Naive thymus-derived CD8-positive, alpha-beta T cell (primary cell): ENCODE measurements around the gene C17orf67. TPM values are rescaled to one million over a fixed set of nuclear protein-coding genes. Genes with fewer than 3 reads are reported as not detected.
A peak's percentile ranks its signal among the peaks of the same experiment; 100 is the strongest.

ENCODE experiments used
- ATAC-seq, 2 donors: fragments of 150-1000 bp; cut with Tn5 transposase in 1 of 2; sonication (Bioruptor Pico), chemical (Tn5 transposase) in 1 of 2; 1 replicate in 1 of 2; 2 replicates in 1 of 2; pipeline ENCODE4 v1.10.0; 2021; ENCODE audit warnings: mild to moderate bottlenecking in 2 of 2, moderate library complexity in 2 of 2
- POLR2A ChIA-PET: fragments of 350-600 bp; sonication (Branson Sonifier 250); formaldehyde crosslinking; loops from one replicate; lab custom pipeline; 2021; ENCODE audit warnings: antibody characterized with exemption; lab: Charles Lee
- DNase-seq, 10 donors: peaks; one replicate each; pipeline versions ENCODE4 v3.0.0 to v3.0.0-alpha.2; 2020 to 2022
- H3K27ac Mint-ChIP-seq, 10 donors: one replicate each; pipeline ENCODE4 v1.8.0; 2020 to 2022; ENCODE audit warnings: mild to moderate bottlenecking in 10 of 10, mixed read lengths in 10 of 10, moderate library complexity in 4 of 10, inconsistent platforms in 1 of 10
- H3K27me3 Mint-ChIP-seq, 5 donors: one replicate each; pipeline ENCODE4 v1.8.0; 2021 to 2022; ENCODE audit warnings: mixed read lengths in 5 of 5
- H3K36me3 Mint-ChIP-seq, 3 donors: one replicate each; pipeline ENCODE4 v1.8.0; 2020 to 2022; ENCODE audit warnings: mixed read lengths in 3 of 3, mild to moderate bottlenecking in 2 of 3, inconsistent platforms in 1 of 3
- H3K4me1 Mint-ChIP-seq, 4 donors: one replicate each; pipeline ENCODE4 v1.8.0; 2021 to 2022; ENCODE audit warnings: mixed read lengths in 4 of 4
- H3K4me3 Mint-ChIP-seq, 10 donors: one replicate each; pipeline ENCODE4 v1.8.0; 2020 to 2022; ENCODE audit warnings: mild to moderate bottlenecking in 10 of 10, mixed read lengths in 10 of 10, moderate library complexity in 6 of 10, inconsistent platforms in 1 of 10
- H3K9me3 Mint-ChIP-seq, 9 donors: one replicate each; pipeline ENCODE4 v1.8.0; 2020 to 2022; ENCODE audit warnings: mixed read lengths in 9 of 9, mild to moderate bottlenecking in 3 of 9, inconsistent platforms in 1 of 9, moderate library complexity in 1 of 9
- polyA plus RNA-seq, 3 donors: library from polyadenylated mRNA; unstranded; fragments of 300-500 nt; fragmentation: Illumina TruSeq; gene quantifications; one replicate each; pipeline ENCODE4 v1.2.3, GENCODE V29; 2021
- total RNA-seq, 8 experiments: library from RNA in 2 of 8; stranded (reverse) in 2 of 8; gene quantifications; one replicate each; pipeline ENCODE4 v1.2.3 and lab custom pipeline; 2021 to 2026

Gene C17orf67
- total and polyA plus RNA-seq, 5 experiments from 2014 or later, result 1.5 to 9.5 (median 2.2) TPM

DNA sequence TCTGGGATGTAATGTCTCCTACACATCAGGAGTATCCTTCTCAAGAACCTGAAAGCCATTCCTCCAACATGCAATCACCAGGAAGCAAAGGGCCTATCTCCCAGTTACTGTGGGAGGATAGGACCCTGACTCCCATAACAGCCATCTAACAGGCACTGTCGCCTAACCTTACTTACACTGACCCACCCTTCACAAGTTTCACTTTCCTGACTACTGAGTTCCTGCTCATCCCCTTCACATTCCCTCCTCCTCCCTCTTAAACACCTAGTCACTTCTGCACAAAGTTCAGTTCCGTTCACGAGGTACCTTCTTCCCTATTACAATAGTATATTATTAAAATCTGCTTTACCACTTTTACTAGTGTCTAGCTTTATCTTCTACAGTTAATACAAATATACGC, 1.3 kb downstream of the C17orf67 start:
- DNase-seq, result no peak
- peak overlapping the region; percentile 67 to 96 (median 88) for H3K4me3 Mint-ChIP-seq
- peaks cover 0 to 39% (median 8%) of the 10 kb centered on the region in 3 donors for H3K36me3 Mint-ChIP-seq
- H3K27ac Mint-ChIP-seq, result peak overlapping the region in 9 of 10 donors; percentile 29 to 97 (median 83)
- POLR2A ChIA-PET, result interaction anchor here (0.6 to 3.1 kb wide), 5 partner anchors 10 to 252 kb away, joined by 3 to 18 read pairs (median 5); partner anchors contain the start of genes AKAP1, NOG and TRIM25
- H3K9me3 Mint-ChIP-seq, result no peaks in the 10 kb centered on the region
- no peak for ATAC-seq
- H3K27me3 Mint-ChIP-seq, result no peaks in the 10 kb centered on the region
- H3K4me1 Mint-ChIP-seq, result peaks cover 27 to 61% (median 60%) of the 10 kb centered on the region in 4 donors

GRCh38 chr17:56831369-56832095, 2.2 kb downstream of the C17orf67 start:
- ATAC-seq (no peak), DNase-seq (no peak)
- Mint-ChIP-seq H3K4me1 (peaks cover 20 to 53% (median 52%) of the 10 kb centered on the region in 4 donors), H3K9me3 (no peaks in the 10 kb centered on the region), H3K27me3 (no peaks in the 10 kb centered on the region), H3K27ac (peak overlapping the region in 4 of 10 donors; percentile 48 to 84 (median 74)), H3K4me3 (peak overlapping the region in 8 of 10 donors; percentile 23 to 96 (median 76)), H3K36me3 (peaks cover 0 to 36% (median 6%) of the 10 kb centered on the region in 3 donors)
- POLR2A ChIA-PET, result no interaction called here

DNA sequence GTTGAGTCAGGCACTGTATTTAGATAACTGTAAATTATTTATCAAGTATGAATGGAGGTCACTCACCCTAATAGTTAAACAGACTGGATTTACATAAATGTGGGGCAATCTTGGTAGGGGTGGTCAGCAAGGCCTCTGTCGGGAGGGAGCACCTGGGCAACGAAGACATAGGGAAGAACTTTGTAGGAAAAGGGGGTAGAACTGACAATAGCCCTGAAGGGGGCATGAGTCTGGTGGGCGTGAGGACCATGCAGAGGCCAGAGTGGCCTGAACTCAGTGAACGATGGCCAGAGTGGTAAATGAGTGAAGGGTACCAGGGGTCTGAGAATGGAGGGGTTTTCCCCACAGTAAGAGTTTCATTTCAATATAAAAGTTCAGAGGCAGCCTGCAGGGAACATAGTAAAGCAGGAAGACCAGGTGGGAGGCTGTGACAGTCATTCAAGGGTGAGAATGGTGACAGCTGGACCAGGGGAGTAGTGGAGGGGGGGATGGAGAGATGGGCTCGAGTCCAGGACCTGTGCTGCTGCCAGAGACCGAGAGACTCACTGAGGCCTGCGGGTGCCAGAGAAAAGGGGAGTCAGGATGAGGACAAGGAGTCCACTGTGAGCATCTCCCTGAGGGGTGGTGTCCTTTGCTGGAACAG, 2.9 kb downstream of the C17orf67 start:
- DNase-seq (no peak), ATAC-seq (no peak)
- POLR2A ChIA-PET, result no interaction called here
- peaks cover 0 to 36% (median 6%) of the 10 kb centered on the region in 3 donors for H3K36me3 Mint-ChIP-seq
- H3K27me3 Mint-ChIP-seq, result no peaks in the 10 kb centered on the region
- H3K4me3 Mint-ChIP-seq, result peak overlapping the region in 8 of 10 donors; percentile 11 to 96 (median 45)
- peak overlapping the region in 4 of 10 donors; percentile 40 to 83 (median 61) for H3K27ac Mint-ChIP-seq
- H3K4me1 Mint-ChIP-seq, result peaks cover 18 to 49% (median 48%) of the 10 kb centered on the region in 4 donors
- no peaks in the 10 kb centered on the region for H3K9me3 Mint-ChIP-seq

DNA sequence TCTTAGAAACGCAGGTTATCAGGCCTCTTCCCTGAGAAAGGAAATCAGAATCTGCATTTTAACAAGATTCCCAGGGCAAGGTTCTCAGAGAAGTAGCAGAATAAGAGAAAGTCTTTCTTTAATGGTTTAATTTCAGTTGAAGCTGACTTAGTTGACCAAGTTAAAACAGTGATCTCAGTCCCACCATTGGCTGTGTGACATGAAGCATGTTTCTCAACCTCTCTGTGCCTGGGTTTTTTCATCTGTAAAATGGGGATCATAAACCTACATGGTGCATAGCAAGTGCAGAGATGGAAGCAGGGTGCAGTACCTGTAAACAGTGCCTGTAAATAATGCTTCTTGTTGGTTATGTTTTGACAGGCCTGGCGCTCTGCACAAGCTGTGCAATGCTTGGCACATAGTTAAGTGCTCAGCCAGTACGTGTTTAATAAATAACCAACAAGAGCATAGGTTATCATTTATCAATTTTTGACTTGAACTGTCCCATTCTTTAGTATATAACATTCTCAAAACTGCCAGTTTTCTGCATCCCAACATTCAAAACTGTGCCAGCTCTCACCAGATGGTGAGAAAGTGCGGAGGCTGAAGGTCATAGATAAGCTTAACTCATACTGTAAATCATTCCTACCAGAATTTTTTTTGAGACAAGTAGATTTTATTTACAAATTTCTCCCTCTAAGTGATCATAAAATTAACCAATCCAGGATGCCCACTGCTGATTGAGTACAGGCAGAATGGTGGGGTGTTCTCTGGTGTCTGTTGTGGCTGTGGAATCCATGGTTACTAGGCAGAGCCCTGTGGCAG, 6.9 kb downstream of the C17orf67 start:
- ATAC-seq, result no peak
- no peak overlapping the region for H3K4me3 Mint-ChIP-seq
- no peaks in the 10 kb centered on the region for H3K27me3 Mint-ChIP-seq
- H3K36me3 Mint-ChIP-seq, result peaks cover 0 to 44% (median 8%) of the 10 kb centered on the region in 3 donors
- H3K4me1 Mint-ChIP-seq, result peaks cover 11 to 28% (median 24%) of the 10 kb centered on the region in 4 donors
- peak overlapping the region in 1 of 10 donors; percentile 20 for H3K27ac Mint-ChIP-seq
- no peaks in the 10 kb centered on the region for H3K9me3 Mint-ChIP-seq
- no peak for DNase-seq
- POLR2A ChIA-PET, result no interaction called here

DNA sequence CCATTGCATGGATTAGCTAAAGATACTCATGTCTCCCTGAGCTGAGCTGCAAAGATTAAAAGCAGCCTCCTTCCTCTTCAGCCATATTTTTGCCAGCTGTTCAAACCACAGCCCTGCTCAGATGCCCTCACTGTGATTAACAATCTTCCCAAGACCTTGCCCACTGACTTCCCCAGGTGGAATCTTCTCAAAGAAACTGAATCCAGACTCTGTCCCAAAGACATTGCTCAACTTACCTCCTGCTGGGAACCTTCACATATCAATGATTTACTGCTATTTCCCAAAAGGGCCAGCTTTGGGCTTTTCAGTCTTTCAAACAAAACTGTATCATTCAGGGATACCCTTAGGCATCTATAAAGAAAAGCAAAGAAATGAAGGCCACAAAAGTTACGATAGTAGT, 9.2 kb downstream of the C17orf67 start:
- H3K36me3 Mint-ChIP-seq, result peaks cover 0 to 34% (median 2%) of the 10 kb centered on the region in 3 donors
- no peaks in the 10 kb centered on the region for H3K9me3 Mint-ChIP-seq
- H3K4me1 Mint-ChIP-seq, result peaks cover 5 to 14% (median 10%) of the 10 kb centered on the region in 4 donors
- peak overlapping the region in 1 of 10 donors; percentile 9 for H3K27ac Mint-ChIP-seq
- POLR2A ChIA-PET, result interaction anchor here (0.8 to 1.1 kb wide), 2 partner anchors 10 to 90 kb away, joined by 3 read pairs; partner anchors contain the start of genes DGKE and TRIM25
- no peak overlapping the region for H3K4me3 Mint-ChIP-seq
- ATAC-seq (no peak), DNase-seq (no peak)
- no peaks in the 10 kb centered on the region for H3K27me3 Mint-ChIP-seq

DNA sequence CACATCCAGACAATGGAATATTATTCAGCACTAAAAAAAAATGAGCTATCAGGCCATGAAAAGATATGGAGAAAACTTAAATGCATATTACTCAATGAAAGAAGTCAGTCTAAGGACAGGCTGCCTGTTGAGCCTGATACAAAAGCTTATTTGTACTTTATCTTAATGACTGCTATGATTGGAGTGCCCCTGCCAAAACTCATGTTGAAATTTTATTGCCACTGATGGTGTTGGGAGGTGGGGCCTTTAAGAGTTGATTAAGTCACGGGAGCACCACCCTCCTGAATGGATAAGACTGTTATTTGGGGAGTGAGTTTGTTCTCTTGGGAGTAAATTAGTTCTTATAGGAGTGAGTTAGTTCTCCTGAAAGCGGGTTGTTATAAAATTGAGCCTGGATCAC, 9.9 kb downstream of the C17orf67 start:
- Mint-ChIP-seq H3K27ac (no peak overlapping the region), H3K4me1 (peaks cover 7 to 14% (median 10%) of the 10 kb centered on the region in 4 donors), H3K27me3 (no peaks in the 10 kb centered on the region), H3K36me3 (peaks cover 0 to 29% (median 2%) of the 10 kb centered on the region in 3 donors), H3K4me3 (no peak overlapping the region), H3K9me3 (no peaks in the 10 kb centered on the region)
- POLR2A ChIA-PET, result interaction anchor here (0.8 to 1.1 kb wide), 2 partner anchors 10 to 90 kb away, joined by 3 read pairs; partner anchors contain the start of genes DGKE and TRIM25
- ATAC-seq, result no peak
- no peak for DNase-seq

DNA sequence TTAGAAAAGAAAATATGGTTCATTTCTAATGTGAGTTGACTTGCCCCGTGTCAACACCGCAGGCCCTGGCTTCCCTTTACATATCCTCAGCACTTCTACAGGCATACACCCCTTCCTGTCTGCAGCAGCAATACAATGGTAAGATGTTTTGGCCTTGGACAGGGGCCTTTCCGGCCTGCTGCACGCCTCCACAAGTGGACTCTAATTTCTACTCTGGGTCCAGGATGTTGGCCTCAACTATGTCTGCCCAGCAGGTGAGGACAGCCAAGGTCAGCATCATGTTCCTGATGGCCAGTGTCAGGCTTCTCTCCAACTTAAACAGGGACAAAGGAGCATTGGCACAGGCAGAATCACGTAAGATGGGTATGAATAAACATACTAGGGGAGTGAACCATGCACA, 11.0 kb downstream of the C17orf67 start:
- peak overlapping the region in 2 of 10 donors; percentile 7 to 42 for H3K27ac Mint-ChIP-seq
- ATAC-seq (no peak), DNase-seq (no peak)
- POLR2A ChIA-PET, result interaction anchor here (1.0 kb wide), 1 partner anchor 89 kb away, joined by 3 read pairs; no protein-coding TSS in a partner anchor
- H3K4me1 Mint-ChIP-seq, result peaks cover 3 to 13% (median 7%) of the 10 kb centered on the region in 4 donors
- no peaks in the 10 kb centered on the region for H3K9me3 Mint-ChIP-seq
- H3K27me3 Mint-ChIP-seq, result no peaks in the 10 kb centered on the region
- no peak overlapping the region for H3K4me3 Mint-ChIP-seq
- peaks cover 0 to 20% (median 2%) of the 10 kb centered on the region in 3 donors for H3K36me3 Mint-ChIP-seq

GRCh38 chr17:56821847-56822534, 11.7 kb downstream of the C17orf67 start:
- no peak overlapping the region for H3K4me3 Mint-ChIP-seq
- peaks cover 3 to 13% (median 7%) of the 10 kb centered on the region in 4 donors for H3K4me1 Mint-ChIP-seq
- H3K27ac Mint-ChIP-seq, result peak overlapping the region in 4 of 10 donors; percentile 12 to 31 (median 26)
- H3K36me3 Mint-ChIP-seq, result peaks cover 0 to 13% (median 2%) of the 10 kb centered on the region in 3 donors
- POLR2A ChIA-PET, result no interaction called here
- H3K9me3 Mint-ChIP-seq, result no peaks in the 10 kb centered on the region
- H3K27me3 Mint-ChIP-seq, result no peaks in the 10 kb centered on the region
- DNase-seq (no peak), ATAC-seq (no peak)

DNA sequence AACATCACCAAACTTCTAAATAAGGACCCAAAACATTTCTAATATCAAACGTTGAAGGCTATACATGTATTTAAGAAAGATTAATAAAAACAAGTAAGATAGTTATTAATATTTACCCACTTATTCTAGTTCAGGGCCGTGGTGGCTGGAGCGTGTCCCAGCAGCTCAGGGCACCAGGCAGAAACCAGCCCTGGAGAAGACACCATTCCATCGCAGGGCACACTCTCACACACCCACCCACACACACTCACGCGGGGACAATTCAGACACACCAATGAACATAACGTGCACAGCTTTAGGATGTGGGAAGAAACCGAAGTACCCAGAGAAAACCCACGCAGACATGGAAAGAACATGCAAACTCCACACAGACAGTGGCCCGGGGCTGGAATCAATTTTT, 13.5 kb downstream of the C17orf67 start:
- H3K4me1 Mint-ChIP-seq, result peaks cover 3 to 13% (median 6%) of the 10 kb centered on the region in 4 donors
- ATAC-seq, result no peak
- no peaks in the 10 kb centered on the region for H3K9me3 Mint-ChIP-seq
- peaks cover 0 to 2% (median 0%) of the 10 kb centered on the region in 5 donors for H3K27me3 Mint-ChIP-seq
- H3K27ac Mint-ChIP-seq, result peak overlapping the region in 1 of 10 donors; percentile 34
- DNase-seq, result no peak
- no peak overlapping the region for H3K4me3 Mint-ChIP-seq
- POLR2A ChIA-PET, result interaction anchor here (0.7 to 3.1 kb wide), 3 partner anchors 14 to 49 kb away, joined by 3 to 17 read pairs (median 6); partner anchors contain the start of genes C17orf67 and DGKE
- H3K36me3 Mint-ChIP-seq, result peaks cover 0 to 17% (median 5%) of the 10 kb centered on the region in 3 donors

- DNase-seq (peak; percentile 36 to 83 (median 70)), ATAC-seq (peak; percentile 80 to 89)
- peaks cover 0 to 2% (median 0%) of the 10 kb centered on the region in 5 donors for H3K27me3 Mint-ChIP-seq
- H3K4me1 Mint-ChIP-seq, result peaks cover 3 to 13% (median 6%) of the 10 kb centered on the region in 4 donors
- peak overlapping the region in 1 of 10 donors; percentile 38 for H3K4me3 Mint-ChIP-seq
- peak overlapping the region in 1 of 10 donors; percentile 45 for H3K27ac Mint-ChIP-seq
- no peaks in the 10 kb centered on the region for H3K9me3 Mint-ChIP-seq
- POLR2A ChIA-PET, result interaction anchor here (0.7 to 3.1 kb wide), 3 partner anchors 14 to 50 kb away, joined by 3 to 17 read pairs (median 6); partner anchors contain the start of genes C17orf67 and DGKE
- peaks cover 0 to 23% (median 5%) of the 10 kb centered on the region in 3 donors for H3K36me3 Mint-ChIP-seq
Measured at GRCh38 chr17:56819431-56820145, 14.1 kb downstream of the C17orf67 start.

DNA sequence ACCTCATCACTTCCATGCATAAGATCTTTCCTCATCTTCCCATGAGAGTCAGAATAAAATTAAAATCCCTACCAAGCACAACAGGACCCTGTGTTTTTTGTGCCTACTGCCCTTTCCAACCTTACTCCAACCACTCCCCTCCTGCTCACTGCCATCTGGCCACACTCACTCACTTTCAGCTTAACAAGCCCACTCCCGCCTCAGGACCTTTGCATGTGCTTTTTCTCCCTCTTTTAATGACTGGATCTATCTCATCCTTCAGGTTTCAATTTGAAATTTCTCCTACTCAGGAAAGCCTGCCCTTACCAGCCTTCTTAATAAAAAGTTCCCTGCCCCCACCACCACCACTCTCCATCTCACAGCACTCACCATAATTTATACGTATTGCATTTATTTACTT, 14.7 kb downstream of the C17orf67 start:
- peaks cover 0 to 21% (median 5%) of the 10 kb centered on the region in 3 donors for H3K36me3 Mint-ChIP-seq
- ATAC-seq (no peak), DNase-seq (no peak)
- no peak overlapping the region for H3K4me3 Mint-ChIP-seq
- peaks cover 3 to 13% (median 6%) of the 10 kb centered on the region in 4 donors for H3K4me1 Mint-ChIP-seq
- no peaks in the 10 kb centered on the region for H3K9me3 Mint-ChIP-seq
- POLR2A ChIA-PET, result interaction anchor here (1.3 to 3.1 kb wide), 2 partner anchors 15 to 39 kb away, joined by 6 to 17 read pairs; partner anchors contain the start of genes C17orf67 and DGKE
- H3K27me3 Mint-ChIP-seq, result peaks cover 0 to 2% (median 0%) of the 10 kb centered on the region in 5 donors
- peak overlapping the region in 1 of 10 donors; percentile 45 for H3K27ac Mint-ChIP-seq
